HL-60/S4 treated with phorbol 12-myristate 13-acetate at 8.2 ng/mL for 4 days and 3 days (cell line): ENCODE measurements around the gene APOO.

ENCODE experiments used
- in situ Hi-C: fragments of 300-500 bp; cut with MboI; formaldehyde crosslinking; loops from 2 replicates; pipeline ENCODE4 v1.15.0; 2022; ENCODE audit warnings: low sequenced_read_pairs

The APOO gene

GRCh38 chrX:23822841-23823240 lies 84.9 kb downstream of the APOO start:
- in situ Hi-C loops = no loop called here

GRCh38 chrX:23822397-23822796 lies 85.3 kb downstream of the APOO start:
- in situ Hi-C loops = no loop called here

GRCh38 chrX:23821847-23822246 lies 85.9 kb downstream of the APOO start:
- in situ Hi-C loops = no loop called here

GRCh38 chrX:23820235-23820782 lies 87.4 kb downstream of the APOO start:
- in situ Hi-C loops = no loop called here

GRCh38 chrX:23819385-23820234 lies 88.1 kb downstream of the APOO start:
- in situ Hi-C loops = no loop called here

- in situ Hi-C loops = no loop called here
Measured at GRCh38 chrX:23817979-23818336, 89.8 kb downstream of the APOO start.

- in situ Hi-C loops = no loop called here
Measured at GRCh38 chrX:23816179-23816578, 91.6 kb downstream of the APOO start.

GRCh38 chrX:23815376-23815775 lies 92.4 kb downstream of the APOO start:
- in situ Hi-C loops = no loop called here

GRCh38 chrX:23813808-23814207 lies 93.9 kb downstream of the APOO start:
- in situ Hi-C loops = no loop called here

- in situ Hi-C loops = no loop called here
Measured at GRCh38 chrX:23811656-23812055, 96.1 kb downstream of the APOO start.

- in situ Hi-C loops = no loop called here
Measured at GRCh38 chrX:23811108-23811651, 96.6 kb downstream of the APOO start.

GRCh38 chrX:23810279-23810678 lies 97.5 kb downstream of the APOO start:
- in situ Hi-C loops = no loop called here

- in situ Hi-C loops = no loop called here
Measured at GRCh38 chrX:23805389-23805788, 102.3 kb downstream of the APOO start.

GRCh38 chrX:23804578-23804977 lies 103.2 kb downstream of the APOO start:
- in situ Hi-C loops = no loop called here

GRCh38 chrX:23803931-23804381 lies 103.8 kb downstream of the APOO start:
- in situ Hi-C loops = no loop called here

- in situ Hi-C loops = no loop called here
Measured at GRCh38 chrX:23802431-23802830, 105.3 kb downstream of the APOO start.

- in situ Hi-C loops = loop anchor here (25.0 kb wide), 1 partner anchor 88 kb away; no protein-coding TSS in a partner anchor
Measured at GRCh38 chrX:23799469-23800065, 108.2 kb downstream of the APOO start.

GRCh38 chrX:23797371-23798128 lies 110.2 kb downstream of the APOO start:
- in situ Hi-C loops = loop anchor here (25.0 kb wide), 1 partner anchor 90 kb away; no protein-coding TSS in a partner anchor

GRCh38 chrX:23795221-23795620 lies 112.5 kb downstream of the APOO start:
- in situ Hi-C loops = loop anchor here (25.0 kb wide), 1 partner anchor 92 kb away; no protein-coding TSS in a partner anchor

GRCh38 chrX:23792861-23793553 lies 114.7 kb downstream of the APOO start:
- in situ Hi-C loops = loop anchor here (25.0 kb wide), 1 partner anchor 94 kb away; no protein-coding TSS in a partner anchor
